Cardiac muscle cell (in vitro differentiated cells and primary cell): ENCODE results near the gene PDGFC. TPM values are rescaled to one million over a fixed set of nuclear protein-coding genes. Genes with fewer than 3 reads are reported as not detected.

Experiments
- DNase-seq, 2 donors: peaks; one replicate each; pipeline versions ENCODE4 v3.0.0 to v3.0.0-alpha.2; 2010 to 2017; ENCODE audit warnings: low read depth in 1 of 2, low spot score in 1 of 2
- H3K27ac ChIP-seq: fragments of 200-600 bp; sonication (generic); 2 replicates; pipeline ENCODE4 v1.5.1; 2016
- H3K27me3 ChIP-seq: fragments of 200-600 bp; sonication (generic); 2 replicates; pipeline ENCODE4 v1.6.0; 2016; ENCODE audit warnings: control low read depth
- H3K36me3 ChIP-seq: fragments of 200-600 bp; sonication (generic); 2 replicates; pipeline ENCODE4 v1.5.1; 2016; ENCODE audit warnings: control low read depth
- H3K4me1 ChIP-seq: fragments of 200-600 bp; sonication (generic); 2 replicates; pipeline ENCODE4 v1.8.1; 2017; ENCODE audit warnings: low read depth, mild to moderate bottlenecking, mixed run types
- H3K4me3 ChIP-seq: fragments of 200-600 bp; sonication (generic); 2 replicates; pipeline ENCODE4 v1.5.1; 2016; ENCODE audit warnings: mild to moderate bottlenecking
- H3K9me3 ChIP-seq: fragments of 200-600 bp; sonication (generic); 2 replicates; pipeline ENCODE4 v1.5.1; 2017; ENCODE audit warnings: low read depth, mild to moderate bottlenecking, control low read depth
- polyA plus RNA-seq: library from polyadenylated mRNA; unstranded; fragments of >200 nt; fragmentation: Nextera tagmentation; extraction: Ambion mirVana; gene quantifications from 2 replicates; pipeline ENCODE4 v1.2.1, GENCODE V29; 2016
- total RNA-seq: library from RNA; depleted of rRNA; stranded (reverse); fragments of >200 nt; gene quantifications from 2 replicates; pipeline ENCODE4 v1.2.3, GENCODE V29; 2016
- TF ChIP-seq, protein P1 (sequence below): IDR thresholded peaks from 2 replicates; pipeline ENCODE4 v1.5.1; 2012; ENCODE audit warnings: low read depth, mild to moderate bottlenecking, low read length

Gene PDGFC
- total and polyA plus RNA-seq, 2 experiments from 2014 or later = 6.9 to 18.2 TPM

DNA sequence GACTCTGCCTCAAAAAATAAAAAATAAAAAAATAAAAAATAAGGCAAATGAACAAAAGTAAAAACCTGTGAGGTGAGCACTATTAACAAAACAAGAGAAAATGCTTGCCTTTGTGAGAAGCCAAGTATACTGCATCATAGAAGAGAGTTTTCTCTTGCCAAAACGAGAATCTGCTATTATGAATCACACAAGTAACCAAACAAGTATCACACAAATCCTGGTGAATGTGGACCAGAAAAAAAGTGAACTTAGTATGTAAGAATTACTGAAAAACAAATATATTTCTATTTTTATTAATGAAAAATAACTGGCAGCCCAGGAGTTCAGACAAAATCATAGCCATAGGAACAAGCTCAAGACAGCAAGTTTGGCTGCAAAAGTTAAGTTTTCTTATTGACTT is 193.5 kb downstream of the PDGFC start:
- no peak overlapping the region for H3K27ac ChIP-seq
- TF ChIP-seq, protein P1, sequence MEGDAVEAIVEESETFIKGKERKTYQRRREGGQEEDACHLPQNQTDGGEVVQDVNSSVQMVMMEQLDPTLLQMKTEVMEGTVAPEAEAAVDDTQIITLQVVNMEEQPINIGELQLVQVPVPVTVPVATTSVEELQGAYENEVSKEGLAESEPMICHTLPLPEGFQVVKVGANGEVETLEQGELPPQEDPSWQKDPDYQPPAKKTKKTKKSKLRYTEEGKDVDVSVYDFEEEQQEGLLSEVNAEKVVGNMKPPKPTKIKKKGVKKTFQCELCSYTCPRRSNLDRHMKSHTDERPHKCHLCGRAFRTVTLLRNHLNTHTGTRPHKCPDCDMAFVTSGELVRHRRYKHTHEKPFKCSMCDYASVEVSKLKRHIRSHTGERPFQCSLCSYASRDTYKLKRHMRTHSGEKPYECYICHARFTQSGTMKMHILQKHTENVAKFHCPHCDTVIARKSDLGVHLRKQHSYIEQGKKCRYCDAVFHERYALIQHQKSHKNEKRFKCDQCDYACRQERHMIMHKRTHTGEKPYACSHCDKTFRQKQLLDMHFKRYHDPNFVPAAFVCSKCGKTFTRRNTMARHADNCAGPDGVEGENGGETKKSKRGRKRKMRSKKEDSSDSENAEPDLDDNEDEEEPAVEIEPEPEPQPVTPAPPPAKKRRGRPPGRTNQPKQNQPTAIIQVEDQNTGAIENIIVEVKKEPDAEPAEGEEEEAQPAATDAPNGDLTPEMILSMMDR = no peak
- H3K9me3 ChIP-seq = no peaks in the 10 kb centered on the region
- no peaks in the 10 kb centered on the region for H3K4me1 ChIP-seq
- H3K4me3 ChIP-seq = no peak overlapping the region
- no peaks in the 10 kb centered on the region for H3K36me3 ChIP-seq
- H3K27me3 ChIP-seq = no peaks in the 10 kb centered on the region
- DNase-seq = no peak

DNA sequence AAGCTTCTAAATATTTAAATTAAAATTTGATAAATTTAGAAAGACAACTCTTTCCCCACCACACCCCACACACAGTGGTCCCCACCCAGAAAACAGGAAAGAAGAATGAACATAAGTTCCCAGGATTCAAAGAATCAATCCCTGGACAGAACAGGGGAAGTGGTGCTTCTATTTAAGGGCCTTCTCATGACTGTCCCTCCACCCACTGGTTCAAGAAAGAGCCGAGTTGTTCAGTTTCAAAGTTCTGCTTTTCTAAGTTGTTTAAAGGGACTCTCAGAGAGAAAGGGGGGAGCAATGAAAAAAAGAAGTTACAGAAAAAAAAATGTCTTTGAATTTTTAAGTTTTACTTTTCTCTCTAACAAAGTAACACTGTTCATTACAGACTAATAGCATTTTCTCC is 195.8 kb downstream of the PDGFC start:
- DNase-seq = no peak
- H3K4me3 ChIP-seq = no peak overlapping the region
- H3K9me3 ChIP-seq = no peaks in the 10 kb centered on the region
- no peaks in the 10 kb centered on the region for H3K4me1 ChIP-seq
- no peaks in the 10 kb centered on the region for H3K36me3 ChIP-seq
- H3K27ac ChIP-seq = no peak overlapping the region
- no peaks in the 10 kb centered on the region for H3K27me3 ChIP-seq
- TF ChIP-seq, protein P1 = no peak

DNA sequence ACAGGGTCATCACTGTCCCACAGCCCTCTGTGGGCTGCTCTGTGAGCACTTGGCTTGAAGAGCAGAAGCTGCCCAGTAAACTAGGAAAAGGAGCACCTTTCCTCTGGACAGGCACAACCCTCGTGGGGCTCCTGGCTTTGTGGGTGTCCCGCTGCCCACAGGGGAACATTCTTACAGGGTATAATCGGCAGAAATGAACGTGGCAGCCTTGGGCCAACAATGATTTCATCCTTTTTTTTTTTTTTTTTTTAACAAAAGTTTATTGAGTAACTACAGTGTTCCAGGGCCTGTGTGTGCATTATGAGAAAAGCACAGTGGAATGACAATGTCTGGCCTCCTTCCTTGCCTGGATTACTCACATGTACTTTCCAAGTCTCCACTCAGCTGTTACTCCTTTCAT is 197.2 kb downstream of the PDGFC start:
- no peaks in the 10 kb centered on the region for H3K27me3 ChIP-seq
- TF ChIP-seq, protein P1 = no peak
- H3K4me3 ChIP-seq = no peak overlapping the region
- H3K27ac ChIP-seq = no peak overlapping the region
- no peaks in the 10 kb centered on the region for H3K36me3 ChIP-seq
- no peaks in the 10 kb centered on the region for H3K9me3 ChIP-seq
- DNase-seq = peak in 1 of 2 donors; percentile 87
- H3K4me1 ChIP-seq = no peaks in the 10 kb centered on the region

DNA sequence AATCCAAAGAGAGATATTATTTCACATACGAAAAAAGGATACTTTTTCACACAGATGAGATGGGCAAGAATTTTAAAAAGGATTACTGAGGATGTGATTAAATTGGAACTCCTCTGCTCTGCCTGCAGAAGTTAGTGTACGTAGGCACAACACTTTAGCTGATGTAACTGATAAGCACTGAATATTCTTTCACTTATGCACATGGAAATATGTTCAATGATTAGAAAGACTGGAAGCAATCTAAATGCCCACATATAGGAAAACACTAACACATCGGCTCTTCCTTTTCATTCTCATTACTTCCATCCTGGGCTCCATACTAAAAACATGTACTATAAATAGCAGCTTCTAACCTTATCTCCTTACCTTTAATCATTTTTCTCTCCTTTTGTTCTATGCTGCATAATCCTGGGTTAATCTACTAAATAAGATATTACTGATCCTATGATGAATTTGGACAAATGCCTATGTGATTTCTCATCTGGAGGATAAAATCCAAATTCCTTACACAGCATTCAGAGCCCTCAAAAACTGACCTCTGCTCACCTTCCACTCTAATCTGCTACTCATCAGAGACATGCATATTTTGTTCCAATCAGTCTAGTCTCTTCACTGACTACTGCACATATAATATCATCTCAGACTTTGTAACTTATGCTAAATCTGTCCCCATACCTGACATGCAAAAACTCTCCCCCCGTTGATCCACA is 197.8 kb downstream of the PDGFC start:
- no peaks in the 10 kb centered on the region for H3K36me3 ChIP-seq
- no peak overlapping the region for H3K4me3 ChIP-seq
- TF ChIP-seq, protein P1 = no peak
- H3K27ac ChIP-seq = no peak overlapping the region
- H3K4me1 ChIP-seq = no peaks in the 10 kb centered on the region
- no peak for DNase-seq
- no peaks in the 10 kb centered on the region for H3K9me3 ChIP-seq
- no peaks in the 10 kb centered on the region for H3K27me3 ChIP-seq

DNA sequence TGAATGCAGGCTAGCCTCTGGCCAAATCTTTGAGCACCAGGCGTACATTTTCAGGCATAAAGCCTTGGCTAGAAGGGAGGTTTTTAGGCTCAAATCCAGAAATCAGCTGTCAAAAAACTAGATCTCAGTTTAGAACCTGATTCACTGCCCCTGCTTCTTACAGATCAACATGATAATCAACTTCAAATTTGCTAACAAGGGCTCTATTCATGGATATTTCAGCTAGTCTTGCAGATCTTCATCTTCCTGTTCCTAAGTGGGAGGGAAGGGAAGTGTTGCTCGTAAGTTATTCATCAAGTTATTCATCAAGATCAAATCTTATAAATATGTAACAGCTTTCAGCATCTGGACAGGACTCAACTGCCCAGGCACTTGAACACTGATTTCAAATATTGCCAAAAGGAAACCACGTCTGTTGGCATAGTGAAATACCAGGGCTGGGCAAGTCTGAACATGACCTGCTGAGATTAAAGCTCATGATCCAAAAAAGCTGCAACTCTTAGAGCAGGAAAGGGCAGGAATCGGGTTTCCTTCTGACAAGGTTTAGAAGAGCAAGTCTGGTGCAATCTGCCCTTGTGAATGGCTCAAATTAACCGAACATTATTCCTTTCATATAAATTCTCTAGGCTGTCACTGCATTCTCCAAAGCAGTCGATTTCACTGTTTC is 200.3 kb downstream of the PDGFC start:
- Histone ChIP-seq H3K4me3 (no peak overlapping the region), H3K27ac (no peak overlapping the region), H3K27me3 (no peaks in the 10 kb centered on the region), H3K9me3 (no peaks in the 10 kb centered on the region), H3K4me1 (no peaks in the 10 kb centered on the region), H3K36me3 (no peaks in the 10 kb centered on the region)
- TF ChIP-seq, protein P1 = no peak
- DNase-seq = peak in 1 of 2 donors; percentile 67
